ENCODE results near the gene KLHL29. TPM values are rescaled to one million over a fixed set of nuclear protein-coding genes. Genes with fewer than 3 reads are reported as not detected.

Gene KLHL29
- total and polyA plus RNA-seq, 10 of the 15 experiments (the other 5 are each of a cell fraction or from before 2014, with no cell fraction given): 1.4 to 19.5 (median 6.1) TPM

- no peak for ATAC-seq
- intact Hi-C loops (cut with micrococcal nuclease; ENCODE audit: unreplicated experiment): no loop called here
- ChIA-PET SMC1A (ENCODE audit: uncharacterized antibody, unreplicated experiment) (no interaction called here), POLR2A (no interaction called here), CTCF (no interaction called here), RAD21 (ENCODE audit: unreplicated experiment) (no interaction called here)
- no peaks in the 10 kb centered on the region for H3K4me1 ChIP-seq (ENCODE audit: control insufficient read depth, insufficient read depth, low read length)
- H3K9ac ChIP-seq (ENCODE audit: control insufficient read depth, insufficient read depth, low read length): no peak overlapping the region
- no peaks in the 10 kb centered on the region for H3K27me3 ChIP-seq (replicated peaks in 1 of 2; ENCODE audit: control insufficient read depth in 2 of 2, insufficient read depth in 2 of 2, low read length in 1 of 2)
- WGBS (ENCODE audit: insufficient coverage, insufficient replicate concordance, low lambda C conversion rate, missing lambda C conversion rate): 85% methylated on average over 6 of the region's 6 CpGs
- H2AFZ ChIP-seq (ENCODE audit: control insufficient read depth, low read depth, low read length): no peak overlapping the region
- no TSS peak for BruUV-seq (replicated peaks)
- H3K36me3 ChIP-seq (ENCODE audit: control insufficient read depth in 2 of 2, insufficient read depth in 2 of 2, low read length in 1 of 2): peaks cover 0 to 2% of the 10 kb centered on the region in 2 experiments; a peak in 2 of 4 replicates
- DNase-seq (ENCODE audit: low read depth, low spot score): no peak
- TF ChIP-seq TBL1XR1 (IDR thresholded peaks at IDR 0.05; ENCODE audit: low read depth, low read length) (no peak), HDGF (IDR thresholded peaks at IDR 0.05) (no peak), CHD1 (IDR thresholded peaks at IDR 0.05; ENCODE audit: low read depth, low read length) (no peak), ZNF622 (IDR thresholded peaks at IDR 0.05) (no peak), BCL11A (IDR thresholded peaks at IDR 0.05; ENCODE audit: low read depth, low read length) (no peak), SPI1 (IDR thresholded peaks at IDR 0.05; ENCODE audit: borderline replicate concordance, insufficient read depth, low read depth, low read length) (no peak), RBBP5 (conservative IDR thresholded peaks at IDR 0.05) (no peak)
- TF ChIP-seq, protein P1, sequence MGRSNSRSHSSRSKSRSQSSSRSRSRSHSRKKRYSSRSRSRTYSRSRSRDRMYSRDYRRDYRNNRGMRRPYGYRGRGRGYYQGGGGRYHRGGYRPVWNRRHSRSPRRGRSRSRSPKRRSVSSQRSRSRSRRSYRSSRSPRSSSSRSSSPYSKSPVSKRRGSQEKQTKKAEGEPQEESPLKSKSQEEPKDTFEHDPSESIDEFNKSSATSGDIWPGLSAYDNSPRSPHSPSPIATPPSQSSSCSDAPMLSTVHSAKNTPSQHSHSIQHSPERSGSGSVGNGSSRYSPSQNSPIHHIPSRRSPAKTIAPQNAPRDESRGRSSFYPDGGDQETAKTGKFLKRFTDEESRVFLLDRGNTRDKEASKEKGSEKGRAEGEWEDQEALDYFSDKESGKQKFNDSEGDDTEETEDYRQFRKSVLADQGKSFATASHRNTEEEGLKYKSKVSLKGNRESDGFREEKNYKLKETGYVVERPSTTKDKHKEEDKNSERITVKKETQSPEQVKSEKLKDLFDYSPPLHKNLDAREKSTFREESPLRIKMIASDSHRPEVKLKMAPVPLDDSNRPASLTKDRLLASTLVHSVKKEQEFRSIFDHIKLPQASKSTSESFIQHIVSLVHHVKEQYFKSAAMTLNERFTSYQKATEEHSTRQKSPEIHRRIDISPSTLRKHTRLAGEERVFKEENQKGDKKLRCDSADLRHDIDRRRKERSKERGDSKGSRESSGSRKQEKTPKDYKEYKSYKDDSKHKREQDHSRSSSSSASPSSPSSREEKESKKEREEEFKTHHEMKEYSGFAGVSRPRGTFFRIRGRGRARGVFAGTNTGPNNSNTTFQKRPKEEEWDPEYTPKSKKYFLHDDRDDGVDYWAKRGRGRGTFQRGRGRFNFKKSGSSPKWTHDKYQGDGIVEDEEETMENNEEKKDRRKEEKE (IDR thresholded peaks at IDR 0.05): no peak
- H3K4me3 ChIP-seq: no peak overlapping the region
- H3K9me3 ChIP-seq (replicated peaks; ENCODE audit: control insufficient read depth, insufficient read depth, low read length): no peaks in the 10 kb centered on the region
- no peak for FAIRE-seq
- no peak overlapping the region for H3K4me2 ChIP-seq (ENCODE audit: control insufficient read depth, insufficient read depth)
- in situ Hi-C loops (cut with MboI): no loop called here
- no peaks in the 10 kb centered on the region for H4K20me1 ChIP-seq (ENCODE audit: control insufficient read depth, insufficient read depth)
- no peaks in the 10 kb centered on the region for H3K79me2 ChIP-seq (ENCODE audit: control insufficient read depth, insufficient read depth, low read length)
- no peak overlapping the region for H3K27ac ChIP-seq (ENCODE audit: control insufficient read depth, insufficient read depth)
These were observed 118.1 kb downstream of the KLHL29 start for GRCh38 chr2:23503097-23503496.
